BLaER1 treated with 17β-estradiol and CSF1 and Interleukin-3, amounts not matched to agents 10 nM and 100 nM (cell line): ENCODE results near the gene TIMP1.
A peak's percentile ranks its signal among the peaks of the same experiment; 100 is the strongest.

Experiments
- H3K27ac ChIP-seq, 11 experiments: shearing (Covaris generic); formaldehyde crosslinking; 2 replicates each; pipeline ENCODE4 v1.8.1; 2022
- H3K27me3 ChIP-seq, 11 experiments: shearing (Covaris generic); formaldehyde crosslinking; 2 replicates each; pipeline ENCODE4 v1.8.1; 2022
- H3K36me3 ChIP-seq, 11 experiments: shearing (Covaris generic); formaldehyde crosslinking; 2 replicates each; pipeline ENCODE4 v1.8.1; 2022
- H3K4me1 ChIP-seq, 10 experiments: shearing (Covaris generic); formaldehyde crosslinking; 2 replicates each; pipeline ENCODE4 v1.8.1; 2022
- H3K4me2 ChIP-seq, 11 experiments: shearing (Covaris generic); formaldehyde crosslinking; 2 replicates each; pipeline ENCODE4 v1.8.1; 2022
- H3K4me3 ChIP-seq, 10 experiments: shearing (Covaris generic); formaldehyde crosslinking; 2 replicates each; pipeline ENCODE4 v1.8.1; 2022
- H3K9ac ChIP-seq, 11 experiments: shearing (Covaris generic); formaldehyde crosslinking; 2 replicates each; pipeline ENCODE4 v1.8.1; 2022
- H3K9me3 ChIP-seq, 11 experiments: shearing (Covaris generic); formaldehyde crosslinking; replicated peaks in 1 of 11; 2 replicates each; pipeline ENCODE4 v1.8.1; 2022
- H4K20me1 ChIP-seq, 11 experiments: shearing (Covaris generic); formaldehyde crosslinking; 2 replicates each; pipeline ENCODE4 v1.8.1; 2022
- Cebpa-rat ChIP-seq, 11 experiments: shearing (Covaris generic); IDR thresholded peaks; 2 replicates each; pipeline ENCODE4 v1.8.1; 2022

TIMP1 gene

GRCh38 chrX:47612418-47612817, 30.2 kb downstream of the TIMP1 start:
- Histone ChIP-seq H3K4me1 (peaks cover 0 to 22% (median 12%) of the 10 kb centered on the region in 10 experiments; a peak in 18 of 20 replicates), H3K27me3 (peaks cover 0 to 78% (median 51%) of the 10 kb centered on the region in 11 experiments; a peak in 18 of 22 replicates), H3K9me3 (peaks cover 0 to 21% (median 11%) of the 10 kb centered on the region in 11 experiments; a peak in 10 of 22 replicates), H3K27ac (no peak overlapping the region), H3K36me3 (no peaks in the 10 kb centered on the region), H3K4me3 (no peak overlapping the region), H3K9ac (no peak overlapping the region), H3K4me2 (no peak overlapping the region), H4K20me1 (no peaks in the 10 kb centered on the region; a peak in 5 of 22 replicates)
- no peak for TF ChIP-seq Cebpa-rat (IDR thresholded peaks at IDR 0.05)

GRCh38 chrX:47613082-47613481, 30.8 kb downstream of the TIMP1 start:
- no peak overlapping the region for H3K27ac ChIP-seq
- H4K20me1 ChIP-seq: no peaks in the 10 kb centered on the region; a peak in 5 of 22 replicates
- TF ChIP-seq Cebpa-rat (IDR thresholded peaks at IDR 0.05): no peak
- H3K36me3 ChIP-seq: no peaks in the 10 kb centered on the region
- H3K27me3 ChIP-seq: peaks cover 0 to 79% (median 55%) of the 10 kb centered on the region in 11 experiments; a peak in 18 of 22 replicates
- no peak overlapping the region for H3K9ac ChIP-seq
- H3K4me3 ChIP-seq: no peak overlapping the region
- no peak overlapping the region for H3K4me2 ChIP-seq
- peaks cover 0 to 15% (median 8%) of the 10 kb centered on the region in 10 experiments; a peak in 17 of 20 replicates for H3K4me1 ChIP-seq
- peaks cover 0 to 21% (median 11%) of the 10 kb centered on the region in 11 experiments; a peak in 10 of 22 replicates for H3K9me3 ChIP-seq

- H3K4me1 ChIP-seq: peaks cover 0 to 1% (median 0%) of the 10 kb centered on the region in 10 experiments; a peak in 1 of 20 replicates
- no peak overlapping the region for H3K27ac ChIP-seq
- H3K4me2 ChIP-seq: no peak overlapping the region
- peaks cover 0 to 79% (median 60%) of the 10 kb centered on the region in 11 experiments; a peak in 18 of 22 replicates for H3K27me3 ChIP-seq
- H3K36me3 ChIP-seq: no peaks in the 10 kb centered on the region
- no peak overlapping the region for H3K4me3 ChIP-seq
- TF ChIP-seq Cebpa-rat (IDR thresholded peaks at IDR 0.05): no peak
- H4K20me1 ChIP-seq: no peaks in the 10 kb centered on the region; a peak in 4 of 22 replicates
- H3K9ac ChIP-seq: no peak overlapping the region
- peaks cover 0 to 19% (median 13%) of the 10 kb centered on the region in 11 experiments; a peak in 11 of 22 replicates for H3K9me3 ChIP-seq
Observed at GRCh38 chrX:47614618-47615017, 32.4 kb downstream of the TIMP1 start.

- Histone ChIP-seq H3K4me1 (peaks cover 0 to 15% (median 7%) of the 10 kb centered on the region in 10 experiments; a peak in 10 of 20 replicates), H3K9ac (no peak overlapping the region), H3K9me3 (peaks cover 0 to 10% (median 0%) of the 10 kb centered on the region in 11 experiments; a peak in 6 of 22 replicates), H3K4me2 (peak overlapping the region in 2 of 11 experiments; percentile 54 to 69; a peak in 2 of 22 replicates), H4K20me1 (peaks cover 0 to under 1% (median 0%) of the 10 kb centered on the region in 11 experiments; a peak in 4 of 22 replicates), H3K27me3 (peaks cover 0 to 64% (median 48%) of the 10 kb centered on the region in 11 experiments; a peak in 18 of 22 replicates), H3K36me3 (no peaks in the 10 kb centered on the region), H3K4me3 (no peak overlapping the region), H3K27ac (no peak overlapping the region)
- no peak for TF ChIP-seq Cebpa-rat (IDR thresholded peaks at IDR 0.05)
Observed at GRCh38 chrX:47618923-47619485, 36.8 kb downstream of the TIMP1 start.

GRCh38 chrX:47619486-47620302, 37.5 kb downstream of the TIMP1 start, which contains the start of gene SYN1:
TSS of gene SYN1 (minus strand) at chrX:47619857. CDS start at chrX:47619728, 129 bp downstream.
- Histone ChIP-seq H3K4me2 (peak within 1 kb of the TSS; percentile 27 to 76 (median 51); a peak in 18 of 22 replicates), H3K4me3 (peak within 1 kb of the TSS in 2 of 10 experiments; percentile 11 to 14; a peak in 2 of 20 replicates), H3K27ac (no peak within 1 kb of the TSS), H3K9ac (no peak within 1 kb of the TSS), H3K27me3 (peaks cover 0 to 64% (median 48%) of the 10 kb centered on the region in 11 experiments; a peak in 17 of 22 replicates), H3K4me1 (peaks cover 0 to 17% (median 7%) of the 10 kb centered on the region in 10 experiments; a peak in 10 of 20 replicates), H3K9me3 (peaks cover 0 to 10% (median 0%) of the 10 kb centered on the region in 11 experiments; a peak in 6 of 22 replicates), H4K20me1 (peaks cover 0 to 8% (median 0%) of the 10 kb centered on the region in 11 experiments; a peak in 5 of 22 replicates), H3K36me3 (no peaks in the 10 kb centered on the region)
- TF ChIP-seq Cebpa-rat (IDR thresholded peaks at IDR 0.05): no peak

GRCh38 chrX:47620303-47620685, 38.1 kb downstream of the TIMP1 start:
- Histone ChIP-seq H3K27me3 (peaks cover 0 to 68% (median 48%) of the 10 kb centered on the region in 11 experiments; a peak in 17 of 22 replicates), H3K4me2 (peak overlapping the region in 6 of 11 experiments; percentile 49 to 76 (median 56); a peak in 7 of 22 replicates), H3K9me3 (peaks cover 0 to 10% (median 0%) of the 10 kb centered on the region in 11 experiments; a peak in 6 of 22 replicates), H3K9ac (no peak overlapping the region), H3K4me3 (no peak overlapping the region), H3K36me3 (0 out of 22 replicates have a peak, but pooled peaks cover 0 to 3% (median 0%) of the 10 kb centered on the region in 11 experiments), H3K27ac (no peak overlapping the region), H3K4me1 (peaks cover 0 to 17% (median 7%) of the 10 kb centered on the region in 10 experiments; a peak in 10 of 20 replicates), H4K20me1 (peaks cover 0 to 12% (median 0%) of the 10 kb centered on the region in 11 experiments; a peak in 6 of 22 replicates)
- TF ChIP-seq Cebpa-rat (IDR thresholded peaks at IDR 0.05): no peak

- peaks cover 0 to 10% (median 0%) of the 10 kb centered on the region in 11 experiments; a peak in 6 of 22 replicates for H3K9me3 ChIP-seq
- no peak overlapping the region for H3K27ac ChIP-seq
- H3K36me3 ChIP-seq: peaks cover 0 to 6% (median 0%) of the 10 kb centered on the region in 11 experiments; a peak in 1 of 22 replicates
- H3K27me3 ChIP-seq: peaks cover 0 to 69% (median 43%) of the 10 kb centered on the region in 11 experiments; a peak in 17 of 22 replicates
- peaks cover 0 to 17% (median 7%) of the 10 kb centered on the region in 10 experiments; a peak in 11 of 20 replicates for H3K4me1 ChIP-seq
- no peak for TF ChIP-seq Cebpa-rat (IDR thresholded peaks at IDR 0.05)
- H3K4me3 ChIP-seq: no peak overlapping the region
- peaks cover 0 to 28% (median 0%) of the 10 kb centered on the region in 11 experiments; a peak in 8 of 22 replicates for H4K20me1 ChIP-seq
- no peak overlapping the region for H3K9ac ChIP-seq
- H3K4me2 ChIP-seq: no peak overlapping the region
Observed at GRCh38 chrX:47621851-47622250, 39.6 kb downstream of the TIMP1 start.

- Histone ChIP-seq H3K9me3 (peaks cover 0 to 10% (median 0%) of the 10 kb centered on the region in 11 experiments; a peak in 6 of 22 replicates), H3K27me3 (peaks cover 0 to 59% (median 38%) of the 10 kb centered on the region in 11 experiments; a peak in 16 of 22 replicates), H3K4me2 (peak overlapping the region; percentile 48 to 85 (median 68)), H3K4me3 (peak overlapping the region; percentile 31 to 58 (median 44)), H3K36me3 (peaks cover 0 to 9% (median 0%) of the 10 kb centered on the region in 11 experiments; a peak in 1 of 22 replicates), H3K27ac (no peak overlapping the region), H3K4me1 (peaks cover 10 to 34% (median 14%) of the 10 kb centered on the region in 10 experiments; a peak in 19 of 20 replicates), H3K9ac (peak overlapping the region in 2 of 11 experiments; percentile 9 to 29; a peak in 2 of 22 replicates), H4K20me1 (peaks cover 0 to 42% (median 0%) of the 10 kb centered on the region in 11 experiments; a peak in 9 of 22 replicates)
- no peak for TF ChIP-seq Cebpa-rat (IDR thresholded peaks at IDR 0.05)
Observed at GRCh38 chrX:47623540-47624027, 41.3 kb downstream of the TIMP1 start.
